ENCODE results near the gene HAS3.
"Not testable (repeated sequence)": the region's sequence is repeated elsewhere in the genome, so short reads cannot be mapped to it uniquely, and the experiment has no call there.

HAS3 gene

GRCh38 chr16:69118994-69119393 is 13.5 kb downstream of the HAS3 start:
- DNase-seq: no peak

GRCh38 chr16:69119536-69119935 is 14.1 kb downstream of the HAS3 start:
- no peak for DNase-seq

DNA sequence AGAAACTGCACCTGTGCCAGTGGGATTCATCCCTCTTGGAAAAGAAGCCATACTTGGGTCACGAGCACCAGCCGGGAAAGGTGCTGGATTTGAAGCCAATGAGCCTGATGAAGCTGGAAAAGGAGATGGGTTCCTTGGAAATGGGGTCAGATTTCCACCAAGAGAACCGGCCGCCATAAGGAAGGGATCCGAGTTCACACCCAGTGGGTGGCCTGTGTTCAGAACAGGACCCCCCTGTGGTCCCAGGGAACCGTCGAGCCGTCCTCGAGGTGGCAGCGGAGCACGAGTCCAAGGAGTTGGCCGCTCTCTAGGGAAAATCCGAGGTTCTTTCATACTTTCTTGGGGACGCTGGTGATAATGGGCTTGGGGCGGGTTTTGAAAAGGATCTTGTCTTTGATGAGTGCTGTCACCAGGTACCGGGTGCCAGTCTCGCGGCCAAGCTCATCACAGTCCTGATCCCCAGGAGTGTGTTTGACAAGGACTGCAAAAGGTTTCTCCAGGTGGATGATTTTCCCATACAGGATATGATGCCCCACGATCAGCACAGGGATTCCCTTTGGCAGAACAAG is 14.7 kb downstream of the HAS3 start:
- no peak for DNase-seq

DNA sequence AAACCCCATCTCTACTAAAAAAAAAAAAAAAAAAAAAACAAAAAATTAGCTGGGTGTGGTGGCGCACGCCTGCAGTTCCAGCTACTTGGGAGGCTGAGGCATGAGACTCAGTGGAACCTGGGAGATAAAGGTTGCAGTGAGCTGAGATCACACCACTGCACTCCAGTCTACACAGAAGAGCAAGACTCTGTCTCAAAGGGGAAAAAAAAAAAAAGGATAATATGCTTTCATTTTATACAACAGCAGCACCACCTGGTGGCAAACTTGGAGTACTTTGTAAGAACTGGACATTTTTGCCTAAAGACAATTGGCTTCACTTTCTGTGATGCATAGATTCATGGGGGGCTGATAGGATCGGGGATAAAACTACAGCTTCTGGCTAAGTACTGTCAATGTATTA is 18.5 kb downstream of the HAS3 start:
- DNase-seq: peak; percentile 56

- DNase-seq: not testable (repeated sequence)
These were observed 19.0 kb downstream of the HAS3 start for GRCh38 chr16:69124406-69124805.

- not testable (repeated sequence) for DNase-seq
These were observed 19.5 kb downstream of the HAS3 start for GRCh38 chr16:69124961-69125360.

DNA sequence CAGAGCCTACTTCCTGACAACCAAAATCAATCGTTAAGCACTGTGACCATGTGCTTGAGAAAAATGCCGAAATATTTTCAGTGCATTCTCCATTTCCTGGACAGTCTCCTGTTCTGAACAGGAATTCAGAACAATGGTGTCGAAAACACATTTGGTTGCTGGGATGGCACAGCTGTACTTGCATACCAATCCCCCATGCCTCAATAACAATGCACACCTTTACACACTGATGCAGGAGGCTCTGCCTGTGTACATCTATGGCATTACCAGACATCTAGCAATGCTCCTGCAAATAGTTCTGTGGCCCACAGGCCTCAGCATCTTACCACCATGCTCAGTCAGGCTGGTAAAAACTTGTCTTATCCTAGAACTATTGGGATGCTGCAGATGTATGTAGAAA is 20.8 kb downstream of the HAS3 start:
- no peak for DNase-seq

GRCh38 chr16:69126801-69127200 is 21.3 kb downstream of the HAS3 start:
- not testable (repeated sequence) for DNase-seq

- no peak for DNase-seq
These were observed 22.6 kb downstream of the HAS3 start for GRCh38 chr16:69127966-69128510.

DNA sequence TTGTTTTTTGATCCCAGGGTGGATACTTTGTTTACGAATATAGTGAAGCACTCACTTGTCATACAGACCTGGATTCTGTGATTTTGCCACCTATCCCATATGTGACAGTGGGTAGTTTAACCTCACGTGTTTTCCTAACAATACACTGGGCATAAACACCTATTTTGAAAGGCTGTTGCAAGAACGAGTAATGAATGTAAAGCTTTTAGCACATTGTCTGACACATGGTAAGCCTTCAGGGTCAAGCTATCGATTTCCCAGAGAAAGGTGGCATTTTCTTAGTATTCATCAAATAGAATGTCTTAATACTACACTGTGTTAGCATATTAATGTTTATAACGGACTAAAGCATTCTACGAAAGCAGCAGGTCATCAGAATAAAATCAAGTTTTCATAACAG is 25.0 kb downstream of the HAS3 start:
- no peak for DNase-seq

DNA sequence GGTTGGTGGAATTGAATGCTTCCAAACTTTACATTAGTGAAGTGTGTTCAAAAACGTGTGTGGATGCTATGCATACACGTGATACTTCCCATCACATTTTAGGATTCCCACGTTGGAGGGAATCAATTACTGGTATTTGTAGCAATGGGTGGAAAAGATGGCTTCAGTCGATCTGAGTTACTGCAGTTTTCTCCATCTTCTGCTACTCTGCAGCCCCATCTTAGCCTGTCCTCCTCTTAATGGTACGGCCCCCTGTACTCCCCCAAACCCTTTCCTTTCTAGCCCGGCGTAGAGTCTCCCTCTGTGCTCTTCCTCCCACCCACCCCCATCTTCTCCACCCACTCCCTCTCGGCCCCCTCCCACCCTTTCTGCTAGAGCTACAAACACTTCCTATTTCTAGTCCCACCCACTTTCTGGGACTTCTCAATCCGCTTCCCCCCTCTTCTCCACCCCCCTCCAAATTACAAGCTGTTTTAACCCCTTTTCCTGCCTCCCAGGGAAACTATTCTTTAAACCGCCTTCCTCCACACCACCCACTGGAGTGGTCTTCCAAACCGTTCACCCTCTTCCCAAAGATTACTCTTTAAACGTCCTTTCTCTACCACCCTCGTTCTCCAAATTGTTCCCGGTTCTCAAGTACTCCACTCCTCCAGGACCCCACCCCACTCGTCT is 25.9 kb downstream of the HAS3 start:
- DNase-seq: peak; percentile 8

GRCh38 chr16:69131839-69132423 is 26.5 kb downstream of the HAS3 start:
- peak; percentile 77 for DNase-seq

- DNase-seq: peak; percentile 78
These were observed 27.2 kb downstream of the HAS3 start, which contains the start of the genes CHTF8 and UTP4 for GRCh38 chr16:69132424-69133252. TSS of gene CHTF8 (minus strand) at chr16:69132588. CDS start at chr16:69121458, 11,130 bp downstream. TSS of gene UTP4 (plus strand) at chr16:69132649. CDS start at chr16:69133460, 811 bp downstream.

DNA sequence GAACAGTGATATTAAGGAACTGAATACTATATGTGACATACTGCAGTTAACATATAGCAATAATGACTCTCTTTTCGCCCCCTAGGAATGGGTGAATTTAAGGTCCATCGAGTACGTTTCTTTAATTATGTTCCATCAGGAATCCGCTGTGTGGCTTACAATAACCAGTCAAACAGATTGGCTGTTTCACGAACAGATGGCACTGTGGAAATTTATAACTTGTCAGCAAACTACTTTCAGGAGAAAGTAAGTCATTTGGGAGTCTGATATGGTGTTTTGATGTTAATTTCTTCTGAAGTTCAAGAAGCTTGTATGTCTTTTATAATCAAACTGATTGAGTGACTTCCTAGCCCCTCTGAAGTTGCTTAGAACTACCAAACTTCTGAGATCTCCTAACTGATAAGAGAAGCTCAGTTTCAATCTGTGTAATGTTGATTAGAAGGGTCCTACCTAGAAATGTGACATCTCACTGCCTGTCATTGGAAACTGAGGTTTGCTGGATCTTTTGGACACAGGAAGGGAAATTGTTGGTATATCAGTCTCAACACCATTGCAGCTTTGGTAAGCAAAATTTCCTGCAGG is 28.0 kb downstream of the HAS3 start:
- DNase-seq: no peak

GRCh38 chr16:69138608-69139007 is 33.2 kb downstream of the HAS3 start:
- no peak for DNase-seq

GRCh38 chr16:69139464-69139863 is 34.0 kb downstream of the HAS3 start:
- not testable (repeated sequence) for DNase-seq

DNA sequence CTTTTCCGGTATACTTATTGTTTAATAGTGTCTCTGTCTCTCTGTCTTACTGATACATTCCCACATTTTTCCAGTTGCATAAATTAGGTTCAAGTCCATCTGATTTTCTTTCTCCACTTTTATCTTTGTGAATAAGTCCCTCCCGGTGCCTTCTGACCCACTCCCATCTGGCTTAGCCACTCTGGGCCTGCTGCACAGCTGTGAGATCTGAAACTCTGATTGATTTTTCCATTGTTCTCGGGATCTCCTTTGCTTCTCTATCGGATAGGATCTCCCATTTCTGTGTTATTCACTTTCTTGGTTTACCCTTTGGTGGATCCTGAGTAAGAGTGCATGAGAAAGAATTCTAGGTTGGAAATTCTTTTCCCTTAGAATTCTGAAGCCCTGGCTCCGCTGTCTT is 35.6 kb downstream of the HAS3 start:
- DNase-seq: no peak

DNA sequence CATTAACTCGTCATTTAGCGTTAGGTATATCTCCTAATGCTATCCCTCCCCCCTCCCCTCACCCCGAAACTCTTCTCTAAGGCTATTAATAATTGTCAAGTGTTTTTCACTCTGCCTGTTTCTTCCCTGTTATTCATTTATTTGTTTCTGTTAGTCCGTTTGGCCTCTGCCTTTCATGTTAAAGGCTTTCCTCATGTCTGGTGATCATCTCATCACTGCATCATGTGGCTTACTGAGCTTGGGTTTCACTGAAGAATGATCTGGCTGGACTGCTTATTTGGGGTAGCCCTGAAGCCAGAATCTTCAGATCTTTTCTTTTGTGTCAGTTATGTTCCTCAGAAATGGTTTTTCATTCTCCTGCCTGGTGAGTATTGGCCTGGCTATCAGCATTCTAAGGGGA is 36.5 kb downstream of the HAS3 start:
- DNase-seq: no peak

- DNase-seq: no peak
These were observed 37.7 kb downstream of the HAS3 start for GRCh38 chr16:69143116-69143515.

- DNase-seq: no peak
These were observed 40.2 kb downstream of the HAS3 start for GRCh38 chr16:69145658-69146057.

- not testable (repeated sequence) for DNase-seq
These were observed 44.2 kb downstream of the HAS3 start for GRCh38 chr16:69149621-69150020.

DNA sequence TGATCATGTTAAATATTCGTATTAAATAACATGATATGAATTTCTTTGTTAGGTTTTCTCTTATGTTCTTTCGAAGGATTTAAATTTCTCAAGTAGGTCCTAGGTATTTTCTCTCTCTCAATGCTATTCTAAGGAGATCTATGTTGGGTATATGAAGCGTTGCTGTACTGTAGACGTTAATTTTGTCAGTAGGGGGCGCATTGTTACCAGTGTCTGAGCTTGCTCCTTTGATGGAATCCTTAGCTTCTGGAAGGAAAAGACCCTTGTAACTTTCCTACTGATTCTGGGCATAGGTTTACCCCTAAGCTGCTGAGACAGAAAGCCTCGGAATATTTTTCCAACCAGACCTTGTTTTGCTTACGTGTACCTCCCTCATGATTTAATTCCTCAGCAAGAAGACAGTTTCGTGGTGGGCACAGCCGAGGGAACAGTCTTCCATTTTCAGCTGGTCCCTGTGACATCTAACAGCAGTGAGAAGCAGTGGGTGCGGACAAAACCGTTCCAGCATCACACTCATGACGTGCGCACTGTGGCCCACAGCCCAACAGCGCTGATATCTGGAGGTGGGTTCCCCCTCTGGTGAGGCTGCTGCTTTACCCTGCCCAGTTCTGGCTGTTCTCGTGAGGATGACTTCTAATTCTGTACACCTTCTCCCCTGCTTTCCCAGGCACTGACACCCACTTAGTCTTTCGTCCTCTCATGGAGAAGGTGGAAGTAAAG is 44.9 kb downstream of the HAS3 start:
- peak; percentile 45 for DNase-seq
